ENCODE measurements around the gene CCDC149. TPM values are rescaled to one million over a fixed set of nuclear protein-coding genes. Genes with fewer than 3 reads are reported as not detected.

Gene CCDC149
- total RNA-seq, 1 donor from 2014 or later: 10.2 TPM

DNA sequence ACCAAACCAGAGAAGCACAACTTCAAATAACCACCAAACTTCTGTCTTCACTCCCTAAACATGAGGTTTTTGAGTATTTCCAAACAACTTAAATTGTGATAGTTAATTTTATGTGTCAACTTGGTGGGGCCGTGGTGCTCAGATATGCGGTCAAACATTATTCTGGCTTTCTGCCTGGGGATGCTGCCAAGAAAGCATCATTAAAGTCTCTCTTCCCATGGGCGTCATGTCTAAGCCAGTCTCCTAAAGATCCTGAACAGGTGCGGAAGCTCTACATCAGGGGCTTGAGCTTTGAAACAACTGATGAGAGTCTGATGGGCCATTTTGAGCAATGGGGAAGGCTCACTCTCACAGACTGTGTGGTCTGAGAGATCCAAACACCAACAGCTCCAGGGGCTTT is 141.6 kb downstream of the CCDC149 start:
- Histone ChIP-seq H3K27ac (ENCODE audit: low read depth, low read length) (peak overlapping the region; percentile 93), H3K36me3 (ENCODE audit: insufficient read depth, low read length) (no peaks in the 10 kb centered on the region), H3K4me3 (ENCODE audit: insufficient read depth, low read depth, low read length) (no peak overlapping the region), H3K4me2 (ENCODE audit: low read length) (no peak overlapping the region), H4K20me1 (ENCODE audit: insufficient read depth, low read length) (no peaks in the 10 kb centered on the region), H3K4me1 (ENCODE audit: insufficient read depth, low read length) (peaks cover 20% of the 10 kb centered on the region), H3K9me3 (ENCODE audit: insufficient read depth, low read depth, low read length) (no peaks in the 10 kb centered on the region), H3K9ac (ENCODE audit: low read length) (no peak overlapping the region), H3K79me2 (ENCODE audit: insufficient read depth, low read length) (no peaks in the 10 kb centered on the region), H2AFZ (ENCODE audit: low read depth, low read length) (no peak overlapping the region), H3K27me3 (ENCODE audit: insufficient read depth, low read length) (no peaks in the 10 kb centered on the region)
- H3K9me3 Mint-ChIP-seq (ENCODE audit: unreplicated experiment): peaks cover 4% of the 10 kb centered on the region
- no peak for TF ChIP-seq EZH2 (IDR thresholded peaks at IDR 0.05; ENCODE audit: insufficient read depth, low read length)
- TF ChIP-seq, protein P1, sequence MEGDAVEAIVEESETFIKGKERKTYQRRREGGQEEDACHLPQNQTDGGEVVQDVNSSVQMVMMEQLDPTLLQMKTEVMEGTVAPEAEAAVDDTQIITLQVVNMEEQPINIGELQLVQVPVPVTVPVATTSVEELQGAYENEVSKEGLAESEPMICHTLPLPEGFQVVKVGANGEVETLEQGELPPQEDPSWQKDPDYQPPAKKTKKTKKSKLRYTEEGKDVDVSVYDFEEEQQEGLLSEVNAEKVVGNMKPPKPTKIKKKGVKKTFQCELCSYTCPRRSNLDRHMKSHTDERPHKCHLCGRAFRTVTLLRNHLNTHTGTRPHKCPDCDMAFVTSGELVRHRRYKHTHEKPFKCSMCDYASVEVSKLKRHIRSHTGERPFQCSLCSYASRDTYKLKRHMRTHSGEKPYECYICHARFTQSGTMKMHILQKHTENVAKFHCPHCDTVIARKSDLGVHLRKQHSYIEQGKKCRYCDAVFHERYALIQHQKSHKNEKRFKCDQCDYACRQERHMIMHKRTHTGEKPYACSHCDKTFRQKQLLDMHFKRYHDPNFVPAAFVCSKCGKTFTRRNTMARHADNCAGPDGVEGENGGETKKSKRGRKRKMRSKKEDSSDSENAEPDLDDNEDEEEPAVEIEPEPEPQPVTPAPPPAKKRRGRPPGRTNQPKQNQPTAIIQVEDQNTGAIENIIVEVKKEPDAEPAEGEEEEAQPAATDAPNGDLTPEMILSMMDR (IDR thresholded peaks at IDR 0.05; ENCODE audit: insufficient read depth, low read depth, low read length): no peak
- FAIRE-seq (no peak), DNase-seq (ENCODE audit: low read depth) (peak; percentile 72)
- peaks cover 24% of the 10 kb centered on the region for H3K4me1 Mint-ChIP-seq (ENCODE audit: low read depth, unreplicated experiment)
- H3K4me3 Mint-ChIP-seq (ENCODE audit: unreplicated experiment): no peak overlapping the region
- H3K36me3 Mint-ChIP-seq (ENCODE audit: low read depth, unreplicated experiment): no peaks in the 10 kb centered on the region
- no peaks in the 10 kb centered on the region for H3K27me3 Mint-ChIP-seq (ENCODE audit: low read depth, unreplicated experiment)
- H3K27ac Mint-ChIP-seq (ENCODE audit: unreplicated experiment): no peak overlapping the region

DNA sequence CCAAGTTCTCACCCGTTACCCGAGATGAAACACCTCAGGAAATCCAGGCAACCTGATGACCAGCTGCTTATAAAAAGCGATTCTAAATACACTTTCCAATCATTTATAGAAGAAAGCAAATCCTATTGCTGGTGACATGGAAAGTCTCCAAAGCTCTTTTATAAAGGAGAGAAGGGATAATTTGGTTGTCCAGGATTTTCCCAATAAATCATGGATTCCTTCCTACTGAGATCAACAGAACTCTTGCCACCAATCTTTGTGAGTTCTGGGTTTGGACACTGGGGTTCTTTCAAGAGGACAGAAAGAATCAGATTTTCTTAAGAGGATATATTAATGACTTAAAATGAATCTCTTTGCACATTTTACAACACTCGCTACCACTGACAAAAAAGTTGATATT is 142.2 kb downstream of the CCDC149 start:
- peaks cover 4% of the 10 kb centered on the region for H3K9me3 Mint-ChIP-seq (ENCODE audit: unreplicated experiment)
- H3K27me3 Mint-ChIP-seq (ENCODE audit: low read depth, unreplicated experiment): no peaks in the 10 kb centered on the region
- Histone ChIP-seq H3K9me3 (ENCODE audit: insufficient read depth, low read depth, low read length) (no peaks in the 10 kb centered on the region), H3K36me3 (ENCODE audit: insufficient read depth, low read length) (no peaks in the 10 kb centered on the region), H3K79me2 (ENCODE audit: insufficient read depth, low read length) (no peaks in the 10 kb centered on the region), H3K27ac (ENCODE audit: low read depth, low read length) (peak overlapping the region; percentile 93), H3K4me2 (ENCODE audit: low read length) (peak overlapping the region; percentile 78), H2AFZ (ENCODE audit: low read depth, low read length) (no peak overlapping the region), H3K4me1 (ENCODE audit: insufficient read depth, low read length) (peaks cover 20% of the 10 kb centered on the region), H4K20me1 (ENCODE audit: insufficient read depth, low read length) (no peaks in the 10 kb centered on the region), H3K27me3 (ENCODE audit: insufficient read depth, low read length) (no peaks in the 10 kb centered on the region), H3K9ac (ENCODE audit: low read length) (peak overlapping the region; percentile 55), H3K4me3 (ENCODE audit: insufficient read depth, low read depth, low read length) (no peak overlapping the region)
- H3K4me3 Mint-ChIP-seq (ENCODE audit: unreplicated experiment): no peak overlapping the region
- H3K27ac Mint-ChIP-seq (ENCODE audit: unreplicated experiment): peak overlapping the region; percentile 92
- H3K4me1 Mint-ChIP-seq (ENCODE audit: low read depth, unreplicated experiment): peaks cover 26% of the 10 kb centered on the region
- TF ChIP-seq EZH2 (IDR thresholded peaks at IDR 0.05; ENCODE audit: insufficient read depth, low read length): no peak
- TF ChIP-seq, protein P1 (IDR thresholded peaks at IDR 0.05; ENCODE audit: insufficient read depth, low read depth, low read length): no peak
- H3K36me3 Mint-ChIP-seq (ENCODE audit: low read depth, unreplicated experiment): no peaks in the 10 kb centered on the region
- DNase-seq (ENCODE audit: low read depth): no peak
- FAIRE-seq: no peak

DNA sequence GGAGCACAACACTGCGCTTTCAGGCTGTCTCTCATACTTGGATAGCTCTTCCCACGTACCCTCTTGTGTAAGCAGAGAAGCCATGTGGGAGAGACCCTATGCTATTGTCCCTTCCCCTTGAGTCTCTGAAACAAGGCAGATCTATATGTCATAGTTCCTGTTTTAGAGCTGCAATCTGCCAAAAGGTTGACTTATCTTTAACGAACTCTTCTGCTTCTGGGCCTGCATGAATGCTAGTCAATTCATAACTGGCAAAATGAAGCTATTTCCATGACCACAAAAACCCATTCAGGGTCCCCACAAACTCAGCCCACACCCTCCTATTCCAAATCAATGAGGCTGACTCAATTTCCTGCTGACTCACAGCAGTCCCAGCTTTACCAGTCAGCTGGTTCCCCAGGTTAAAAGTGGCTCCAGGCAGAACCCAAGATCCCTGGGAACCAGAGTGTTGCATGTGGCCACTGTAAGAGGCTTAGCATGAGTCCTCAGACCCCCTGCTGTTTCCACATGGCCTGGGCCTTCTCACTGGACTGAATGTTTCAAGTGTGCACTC is 142.7 kb downstream of the CCDC149 start:
- Histone ChIP-seq H3K36me3 (ENCODE audit: insufficient read depth, low read length) (no peaks in the 10 kb centered on the region), H3K4me2 (ENCODE audit: low read length) (peak overlapping the region; percentile 78), H2AFZ (ENCODE audit: low read depth, low read length) (peak overlapping the region; percentile 55), H3K9ac (ENCODE audit: low read length) (peak overlapping the region; percentile 70), H3K4me3 (ENCODE audit: insufficient read depth, low read depth, low read length) (peak overlapping the region; percentile 4), H3K9me3 (ENCODE audit: insufficient read depth, low read depth, low read length) (no peaks in the 10 kb centered on the region), H3K27me3 (ENCODE audit: insufficient read depth, low read length) (no peaks in the 10 kb centered on the region), H4K20me1 (ENCODE audit: insufficient read depth, low read length) (no peaks in the 10 kb centered on the region), H3K79me2 (ENCODE audit: insufficient read depth, low read length) (no peaks in the 10 kb centered on the region), H3K4me1 (ENCODE audit: insufficient read depth, low read length) (peaks cover 20% of the 10 kb centered on the region), H3K27ac (ENCODE audit: low read depth, low read length) (peak overlapping the region; percentile 93)
- Mint-ChIP-seq H3K9me3 (ENCODE audit: unreplicated experiment) (peaks cover 4% of the 10 kb centered on the region), H3K4me3 (ENCODE audit: unreplicated experiment) (no peak overlapping the region), H3K4me1 (ENCODE audit: low read depth, unreplicated experiment) (peaks cover 30% of the 10 kb centered on the region), H3K27me3 (ENCODE audit: low read depth, unreplicated experiment) (no peaks in the 10 kb centered on the region), H3K36me3 (ENCODE audit: low read depth, unreplicated experiment) (no peaks in the 10 kb centered on the region), H3K27ac (ENCODE audit: unreplicated experiment) (peak overlapping the region; percentile 92)
- DNase-seq (ENCODE audit: low read depth): peak; percentile 98
- TF ChIP-seq, protein P1 (IDR thresholded peaks at IDR 0.05; ENCODE audit: insufficient read depth, low read depth, low read length): no peak
- no peak for TF ChIP-seq EZH2 (IDR thresholded peaks at IDR 0.05; ENCODE audit: insufficient read depth, low read length)
- peak; percentile 49 for FAIRE-seq

Data from astrocyte (in vitro differentiated cells and primary cell).